ENCODE results near the gene TMEM108.

DNA sequence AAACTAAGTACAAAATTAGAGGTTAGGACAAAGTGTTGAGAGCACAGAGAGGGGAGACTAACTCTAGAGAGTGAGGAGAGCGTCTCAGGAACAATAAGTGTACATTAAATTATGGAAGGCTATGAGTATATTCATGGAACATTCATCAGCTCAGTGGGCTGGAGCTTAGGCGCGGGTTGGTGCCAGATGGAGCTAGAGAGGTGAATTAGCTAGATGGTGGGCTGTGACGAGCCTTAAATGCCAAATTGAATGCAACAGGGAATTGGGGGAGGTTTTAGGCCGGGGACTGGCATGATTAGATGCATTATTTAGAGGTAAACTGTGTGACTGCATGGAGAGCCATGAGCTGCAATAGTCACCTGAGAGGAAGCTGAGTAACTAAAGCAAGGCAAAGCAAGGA, 97.1 kb downstream of the TMEM108 start:
- TF ChIP-seq ZNF473 (tag by site-specific recombination; IDR thresholded peaks at IDR 0.05) (no peak), CTCF (tag by site-specific recombination; IDR thresholded peaks at IDR 0.05) (no peak), SP2 (tag by site-specific recombination; IDR thresholded peaks at IDR 0.05) (no peak), ZNF585B (tag by site-specific recombination; IDR thresholded peaks at IDR 0.05) (no peak), ELK4 (IDR thresholded peaks at IDR 0.05; ENCODE audit: borderline replicate concordance, low read depth, low read length) (no peak), PRDM1 (tag by site-specific recombination; IDR thresholded peaks at IDR 0.05) (no peak), ZBTB8A (tag by site-specific recombination; IDR thresholded peaks at IDR 0.05) (no peak), ZBTB17 (tag by site-specific recombination; IDR thresholded peaks at IDR 0.05) (no peak), ZNF626 (tag by site-specific recombination; IDR thresholded peaks at IDR 0.05) (no peak), ZNF510 (tag by site-specific recombination; IDR thresholded peaks at IDR 0.05; ENCODE audit: insufficient replicate concordance) (no peak), INSM2 (tag by site-specific recombination; IDR thresholded peaks at IDR 0.05) (no peak), YY1 (tag by site-specific recombination; IDR thresholded peaks at IDR 0.05) (no peak), ZNF785 (tag by site-specific recombination; IDR thresholded peaks at IDR 0.05) (no peak), ZNF792 (tag by site-specific recombination; IDR thresholded peaks at IDR 0.05) (no peak)

All from HEK293 (cell line).